ENCODE data around the gene ATXN7. TPM values are rescaled to one million over a fixed set of nuclear protein-coding genes. Genes with fewer than 3 reads are reported as not detected.

ATXN7 gene
- polyA plus RNA-seq, 1 donor from 2014 or later = 6.7 TPM

- Histone ChIP-seq H3K79me2 (replicated peaks; ENCODE audit: insufficient read depth, low read length) (no peaks in the 10 kb centered on the region), H4K20me1 (ENCODE audit: insufficient read depth) (no peaks in the 10 kb centered on the region)
- TF ChIP-seq POLR2AphosphoS5 (IDR thresholded peaks at IDR 0.05) (no peak), EP300 (conservative IDR thresholded peaks at IDR 0.05; ENCODE audit: poor library complexity, severe bottlenecking) (no peak), RAD21 (conservative IDR thresholded peaks at IDR 0.05) (no peak), MXI1 (conservative IDR thresholded peaks at IDR 0.05; ENCODE audit: poor library complexity, severe bottlenecking) (no peak), TAF1 (IDR thresholded peaks at IDR 0.05; ENCODE audit: low read depth) (no peak), EZH2 (IDR thresholded peaks at IDR 0.05; ENCODE audit: borderline replicate concordance, insufficient read depth, low read length, poor library complexity, severe bottlenecking) (no peak), SMC3 (conservative IDR thresholded peaks at IDR 0.05; ENCODE audit: poor library complexity) (no peak), CTCF (IDR thresholded peaks at IDR 0.05; ENCODE audit: poor library complexity, severe bottlenecking) (no peak), REST (IDR thresholded peaks at IDR 0.05; ENCODE audit: borderline replicate concordance) (no peak)
Observed at GRCh38 chr3:63845215-63845614, 18.5 kb upstream of the ATXN7 start.

GRCh38 chr3:63847718-63848450 lies 15.8 kb upstream of the ATXN7 start:
- H4K20me1 ChIP-seq (ENCODE audit: insufficient read depth) = no peaks in the 10 kb centered on the region
- no peak overlapping the region for H3K4me2 ChIP-seq (ENCODE audit: low read length)
- no peaks in the 10 kb centered on the region for H3F3A ChIP-seq (ENCODE audit: insufficient read depth, low read length, poor library complexity, severe bottlenecking)
- no peak overlapping the region for H3K4me3 ChIP-seq (ENCODE audit: low read length)
- no peak overlapping the region for H3K9ac ChIP-seq (ENCODE audit: low read length)
- no peak for TF ChIP-seq MXI1 (conservative IDR thresholded peaks at IDR 0.05; ENCODE audit: poor library complexity, severe bottlenecking)
- TF ChIP-seq REST (IDR thresholded peaks at IDR 0.05; ENCODE audit: borderline replicate concordance) = no peak
- no peak for TF ChIP-seq CTCF (IDR thresholded peaks at IDR 0.05; ENCODE audit: poor library complexity, severe bottlenecking)
- no peak for TF ChIP-seq EP300 (conservative IDR thresholded peaks at IDR 0.05; ENCODE audit: poor library complexity, severe bottlenecking)
- H3K9me3 ChIP-seq (ENCODE audit: low read length) = no peaks in the 10 kb centered on the region
- H2AFZ ChIP-seq (ENCODE audit: low read depth, low read length) = no peak overlapping the region
- no peaks in the 10 kb centered on the region for H3K79me2 ChIP-seq (replicated peaks; ENCODE audit: insufficient read depth, low read length)
- H3K36me3 ChIP-seq (ENCODE audit: insufficient read depth, low read length) = no peaks in the 10 kb centered on the region
- H3K9me2 ChIP-seq (ENCODE audit: insufficient read depth, low read length) = no peaks in the 10 kb centered on the region
- H3K27me3 ChIP-seq (ENCODE audit: insufficient read depth, low read depth, low read length) = no peaks in the 10 kb centered on the region
- H3K27ac ChIP-seq (ENCODE audit: low read length) = no peak overlapping the region

More at GRCh38 chr3:63845215-63845614, 18.5 kb upstream of the ATXN7 start:
- H3K9me3 ChIP-seq (ENCODE audit: low read length) = no peaks in the 10 kb centered on the region
- H3K27me3 ChIP-seq (ENCODE audit: insufficient read depth, low read depth, low read length) = no peaks in the 10 kb centered on the region
- no peaks in the 10 kb centered on the region for H3K36me3 ChIP-seq (ENCODE audit: insufficient read depth, low read length)
- H3F3A ChIP-seq (ENCODE audit: insufficient read depth, low read length, poor library complexity, severe bottlenecking) = no peaks in the 10 kb centered on the region
- no peak overlapping the region for H3K27ac ChIP-seq (ENCODE audit: low read length)
- H3K9me2 ChIP-seq (ENCODE audit: insufficient read depth, low read length) = no peaks in the 10 kb centered on the region
- H3K4me2 ChIP-seq (ENCODE audit: low read length) = no peak overlapping the region
- no peak overlapping the region for H3K4me3 ChIP-seq (ENCODE audit: low read length)
- H3K9ac ChIP-seq (ENCODE audit: low read length) = no peak overlapping the region
- H2AFZ ChIP-seq (ENCODE audit: low read depth, low read length) = no peak overlapping the region
